Muscle layer of colon (tissue), 2 donors: ENCODE results near the gene ANXA4.

Experiments used
- H3K27ac ChIP-seq: one replicate; pipeline ENCODE4 v1.7.0; 2013; ENCODE audit warnings: low read depth, mild to moderate bottlenecking, low read length, moderate library complexity
- H3K27me3 ChIP-seq, 2 donors: one replicate each; pipeline ENCODE4 v1.7.0; 2013; ENCODE audit warnings: low read length in 2 of 2, mild to moderate bottlenecking in 2 of 2; ENCODE audit not compliant: insufficient read depth in 2 of 2, control insufficient read depth in 1 of 2
- H3K36me3 ChIP-seq: one replicate; pipeline ENCODE4 v1.7.0; 2013; ENCODE audit warnings: mild to moderate bottlenecking, low read length; ENCODE audit not compliant: insufficient read depth
- H3K4me1 ChIP-seq: one replicate; pipeline ENCODE4 v1.7.0; 2013; ENCODE audit warnings: mild to moderate bottlenecking, low read length; ENCODE audit not compliant: insufficient read depth
- H3K4me3 ChIP-seq, 2 donors: one replicate each; pipeline ENCODE4 v1.7.0; 2013; ENCODE audit warnings: low read length in 2 of 2, low read depth in 1 of 2, mild to moderate bottlenecking in 1 of 2, moderate library complexity in 1 of 2
- H3K9ac ChIP-seq: one replicate; pipeline ENCODE4 v1.7.0; 2013; ENCODE audit warnings: low read length
- H3K9me3 ChIP-seq: one replicate; pipeline ENCODE4 v1.7.0; 2013; ENCODE audit warnings: mild to moderate bottlenecking, low read length
- donor health status: abdominal sarcoma.
- donor health status: Adenocarcinoma of cecum.

The ANXA4 gene

DNA sequence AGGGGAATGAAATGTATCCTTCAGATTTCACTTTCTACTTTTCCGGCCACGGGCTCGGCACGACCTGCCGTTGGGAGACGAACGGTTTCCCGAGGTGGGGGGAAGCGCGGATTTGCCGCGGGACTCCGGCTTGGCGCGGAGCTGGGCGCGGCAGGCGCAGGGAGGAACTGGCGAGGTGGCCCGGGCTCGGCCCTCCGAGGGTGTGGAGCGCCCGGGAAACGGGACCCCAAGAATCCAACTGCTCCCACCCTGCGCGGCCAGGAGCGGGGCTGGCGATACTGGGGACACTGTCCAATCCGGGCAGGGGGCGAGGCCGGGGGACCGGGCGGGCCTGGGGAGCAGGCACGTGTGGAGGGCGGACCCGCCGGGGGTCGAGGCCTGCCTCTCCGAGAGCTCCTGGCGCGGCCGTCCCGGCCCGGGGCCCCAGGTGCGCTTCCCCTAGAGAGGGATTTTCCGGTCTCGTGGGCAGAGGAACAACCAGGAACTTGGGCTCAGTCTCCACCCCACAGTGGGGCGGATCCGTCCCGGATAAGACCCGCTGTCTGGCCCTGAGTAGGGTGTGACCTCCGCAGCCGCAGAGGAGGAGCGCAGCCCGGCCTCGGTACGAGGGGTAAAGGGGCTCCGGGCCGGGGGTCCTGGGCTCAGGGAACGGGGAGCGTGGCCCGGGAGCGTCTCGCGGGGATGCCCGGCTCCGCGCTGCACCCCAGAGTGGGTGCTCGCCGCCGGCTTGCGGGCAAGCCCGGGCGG, at the start of gene ANXA4:
TSS of gene ANXA4 (plus strand) at position 560 of the 747 bp plus-strand sequence. CDS start 39,432 bp downstream, outside the sequence.
- peaks cover 25% of the 10 kb centered on the region for H3K4me1 ChIP-seq

GRCh38 chr2:69692424-69692823, 49.5 kb upstream of the ANXA4 start:
- H3K27ac ChIP-seq = no peak overlapping the region
- peaks cover 6% of the 10 kb centered on the region for H3K4me1 ChIP-seq
- no peaks in the 10 kb centered on the region for H3K27me3 ChIP-seq
- H3K9me3 ChIP-seq = no peaks in the 10 kb centered on the region
- H3K36me3 ChIP-seq = no peaks in the 10 kb centered on the region
- no peak overlapping the region for H3K4me3 ChIP-seq
- no peak overlapping the region for H3K9ac ChIP-seq

More for the DNA sequence above, at the start of gene ANXA4:
- no peaks in the 10 kb centered on the region for H3K27me3 ChIP-seq
- peak within 1 kb of the TSS; percentile 76 for H3K9ac ChIP-seq
- no peaks in the 10 kb centered on the region for H3K36me3 ChIP-seq
- H3K4me3 ChIP-seq = peak within 1 kb of the TSS; percentile 91
- no peaks in the 10 kb centered on the region for H3K9me3 ChIP-seq
- peak within 1 kb of the TSS; percentile 94 for H3K27ac ChIP-seq

- H3K27me3 ChIP-seq = no peaks in the 10 kb centered on the region
- H3K9me3 ChIP-seq = no peaks in the 10 kb centered on the region
- H3K4me1 ChIP-seq = peaks cover 6% of the 10 kb centered on the region
- H3K27ac ChIP-seq = no peak overlapping the region
- H3K36me3 ChIP-seq = no peaks in the 10 kb centered on the region
- H3K4me3 ChIP-seq = no peak overlapping the region
- no peak overlapping the region for H3K9ac ChIP-seq
Measured at GRCh38 chr2:69693059-69693774, 48.7 kb upstream of the ANXA4 start.

- H3K36me3 ChIP-seq = no peaks in the 10 kb centered on the region
- H3K4me3 ChIP-seq = no peak overlapping the region
- H3K27me3 ChIP-seq = no peaks in the 10 kb centered on the region
- H3K9me3 ChIP-seq = no peaks in the 10 kb centered on the region
- peaks cover 6% of the 10 kb centered on the region for H3K4me1 ChIP-seq
- H3K27ac ChIP-seq = no peak overlapping the region
- H3K9ac ChIP-seq = no peak overlapping the region
Measured at GRCh38 chr2:69693775-69694450, 48.0 kb upstream of the ANXA4 start.

DNA sequence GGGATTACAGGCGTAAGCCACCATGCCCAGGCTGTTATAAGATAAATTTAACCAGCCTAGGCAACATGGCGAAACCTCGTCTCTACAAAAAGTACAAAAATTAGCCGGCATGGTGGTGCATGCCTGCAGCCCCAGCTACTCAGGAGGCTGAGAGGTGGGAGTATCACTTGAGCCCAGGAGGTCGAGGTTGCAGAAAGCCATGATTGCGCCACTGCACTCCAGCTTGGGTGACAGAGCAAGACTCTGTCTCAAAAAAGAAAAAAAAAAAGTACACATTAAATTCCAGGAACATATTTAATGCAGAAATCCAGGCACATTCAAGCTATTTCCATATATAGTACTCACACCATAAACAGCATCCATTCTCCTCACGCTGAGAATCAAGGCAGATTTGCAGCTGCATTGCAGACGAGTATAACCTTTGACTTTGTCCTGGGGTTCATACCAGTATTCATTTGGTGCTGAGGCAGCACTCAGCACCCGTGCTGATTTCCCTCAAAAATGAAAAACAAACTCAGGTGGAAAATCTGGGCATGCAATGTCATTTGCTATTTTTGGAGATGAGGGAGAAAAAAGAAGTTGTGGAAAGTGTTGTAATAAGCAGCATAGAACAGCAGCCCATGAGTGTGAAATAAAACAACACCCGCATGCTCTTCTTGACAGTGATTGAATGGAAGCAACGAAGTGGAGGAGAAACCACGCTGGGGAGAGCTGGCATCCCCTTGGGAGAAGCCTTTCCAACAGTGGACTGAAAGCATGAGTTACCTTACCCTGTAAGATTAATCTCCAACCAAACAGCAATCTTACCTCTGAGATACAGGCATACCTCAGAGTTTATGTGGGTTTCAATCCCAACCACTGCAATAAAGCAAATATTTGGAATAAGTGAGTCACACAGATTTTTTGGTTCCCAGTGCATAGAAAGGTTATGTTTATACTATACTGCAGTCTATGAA, 46.8 kb upstream of the ANXA4 start:
- no peaks in the 10 kb centered on the region for H3K9me3 ChIP-seq
- H3K4me3 ChIP-seq = no peak overlapping the region
- H3K27me3 ChIP-seq = no peaks in the 10 kb centered on the region
- H3K27ac ChIP-seq = no peak overlapping the region
- H3K4me1 ChIP-seq = peaks cover 6% of the 10 kb centered on the region
- H3K9ac ChIP-seq = no peak overlapping the region
- no peaks in the 10 kb centered on the region for H3K36me3 ChIP-seq

DNA sequence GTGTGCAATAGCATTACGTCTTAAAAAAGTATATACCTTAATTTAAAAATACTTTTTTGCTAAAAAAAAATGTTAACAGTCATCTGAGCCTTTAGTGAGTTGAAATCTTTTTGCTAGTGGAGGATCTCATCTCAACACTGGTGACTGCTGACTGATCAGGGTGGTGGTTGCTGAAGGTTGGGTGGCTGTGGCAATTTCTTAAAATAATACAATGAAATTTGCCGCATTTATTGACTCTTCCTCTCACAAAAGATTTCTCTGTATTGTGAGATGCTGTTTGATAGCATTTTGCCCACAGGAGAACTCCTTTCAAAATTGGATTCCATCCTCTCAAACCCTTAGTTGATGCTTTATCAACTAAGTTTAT, 46.1 kb upstream of the ANXA4 start:
- Histone ChIP-seq H3K9me3 (no peaks in the 10 kb centered on the region), H3K36me3 (no peaks in the 10 kb centered on the region), H3K4me1 (peaks cover 6% of the 10 kb centered on the region), H3K9ac (no peak overlapping the region), H3K4me3 (no peak overlapping the region), H3K27me3 (no peaks in the 10 kb centered on the region), H3K27ac (no peak overlapping the region)

- Histone ChIP-seq H3K9ac (no peak overlapping the region), H3K4me1 (peaks cover under 1% of the 10 kb centered on the region), H3K4me3 (no peak overlapping the region), H3K27me3 (no peaks in the 10 kb centered on the region), H3K27ac (no peak overlapping the region), H3K36me3 (no peaks in the 10 kb centered on the region), H3K9me3 (no peaks in the 10 kb centered on the region)
Measured at GRCh38 chr2:69700381-69700780, 41.6 kb upstream of the ANXA4 start.

- Histone ChIP-seq H3K36me3 (no peaks in the 10 kb centered on the region), H3K27me3 (no peaks in the 10 kb centered on the region), H3K9ac (no peak overlapping the region), H3K9me3 (no peaks in the 10 kb centered on the region), H3K4me3 (no peak overlapping the region), H3K27ac (no peak overlapping the region), H3K4me1 (no peaks in the 10 kb centered on the region)
Measured at GRCh38 chr2:69701100-69701945, 40.6 kb upstream of the ANXA4 start.

DNA sequence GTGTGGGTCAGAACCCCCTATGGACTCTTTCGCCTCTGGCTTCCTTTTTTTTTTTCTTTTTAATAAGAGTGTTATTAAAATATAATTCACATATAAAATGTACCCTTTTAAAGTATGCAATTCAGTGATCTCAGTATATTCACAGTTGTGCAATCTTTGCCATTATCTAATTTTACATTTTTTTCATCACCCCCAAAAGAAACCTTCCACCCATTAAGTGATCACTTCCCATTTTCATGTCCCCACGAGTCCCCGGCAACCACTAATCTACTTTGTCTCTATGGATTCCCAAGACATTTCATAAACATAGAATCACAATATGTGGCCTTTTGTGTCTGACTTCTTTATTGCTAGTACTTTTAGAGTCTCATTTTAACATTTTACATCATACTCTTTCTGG, 38.7 kb upstream of the ANXA4 start:
- Histone ChIP-seq H3K36me3 (no peaks in the 10 kb centered on the region), H3K9ac (no peak overlapping the region), H3K27ac (no peak overlapping the region), H3K4me1 (no peaks in the 10 kb centered on the region), H3K4me3 (no peak overlapping the region), H3K9me3 (no peaks in the 10 kb centered on the region), H3K27me3 (no peaks in the 10 kb centered on the region)

DNA sequence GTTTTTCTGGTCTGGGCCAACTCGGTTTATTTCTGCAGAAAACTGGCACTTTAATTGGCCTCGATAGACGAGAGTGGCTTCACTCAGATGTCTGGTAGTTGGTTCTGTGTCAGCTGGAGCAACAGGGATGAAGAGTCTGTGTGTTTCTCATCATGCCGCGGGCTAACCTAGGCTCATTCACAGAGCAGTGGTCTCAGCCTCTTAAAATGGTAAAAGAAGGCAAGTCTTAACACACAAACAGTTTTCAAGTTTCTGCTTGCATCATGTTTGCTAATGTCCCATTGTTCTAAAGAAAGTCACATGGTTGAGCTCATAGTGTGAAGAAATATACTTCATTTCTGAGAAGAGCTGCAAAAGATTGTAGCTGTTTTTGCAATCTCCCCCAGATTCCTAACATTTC, 37.5 kb upstream of the ANXA4 start:
- Histone ChIP-seq H3K4me3 (no peak overlapping the region), H3K27me3 (no peaks in the 10 kb centered on the region), H3K27ac (no peak overlapping the region), H3K36me3 (no peaks in the 10 kb centered on the region), H3K9ac (no peak overlapping the region), H3K9me3 (no peaks in the 10 kb centered on the region), H3K4me1 (no peaks in the 10 kb centered on the region)
